HG03521 (cell line): ENCODE measurements around the gene RAD50.
"Not testable (repeated sequence)": the region's sequence is repeated elsewhere in the genome, so short reads cannot be mapped to it uniquely, and the experiment has no call there.

Experiments used
- ATAC-seq: cut with Tn5 transposase; IDR thresholded peaks from one replicate; pipeline ENCODE4 v1.9.1; 2021; ENCODE audit warnings: mild to moderate bottlenecking, moderate library complexity; ENCODE audit not compliant: unreplicated experiment

RAD50 gene

GRCh38 chr5:132556763-132557477, at the start of gene RAD50:
TSS of gene RAD50 (plus strand) at chr5:132556977. CDS start at chr5:132557325, 348 bp downstream.
- peak; percentile 97 for ATAC-seq

- no peak for ATAC-seq
Observed at GRCh38 chr5:132510076-132510475, 46.7 kb upstream of the RAD50 start.

- not testable (repeated sequence) for ATAC-seq
Observed at GRCh38 chr5:132513618-132514336, 43.0 kb upstream of the RAD50 start.

GRCh38 chr5:132522067-132522466, 34.7 kb upstream of the RAD50 start:
- not testable (repeated sequence) for ATAC-seq

GRCh38 chr5:132524877-132525276, 31.9 kb upstream of the RAD50 start:
- not testable (repeated sequence) for ATAC-seq

GRCh38 chr5:132525299-132525724, 31.5 kb upstream of the RAD50 start:
- peak; percentile 63 for ATAC-seq

- no peak for ATAC-seq
Observed at GRCh38 chr5:132526290-132526973, 30.3 kb upstream of the RAD50 start.

- no peak for ATAC-seq
Observed at GRCh38 chr5:132526974-132527564, 29.7 kb upstream of the RAD50 start.

GRCh38 chr5:132528021-132528420, 28.8 kb upstream of the RAD50 start:
- ATAC-seq, result no peak

- no peak for ATAC-seq
Observed at GRCh38 chr5:132528866-132529634, 27.7 kb upstream of the RAD50 start.

GRCh38 chr5:132530946-132531345, 25.8 kb upstream of the RAD50 start:
- ATAC-seq, result no peak

- no peak for ATAC-seq
Observed at GRCh38 chr5:132539716-132540115, 17.1 kb upstream of the RAD50 start.

- ATAC-seq, result no peak
Observed at GRCh38 chr5:132540149-132540548, 16.6 kb upstream of the RAD50 start.

GRCh38 chr5:132540764-132541163, 16.0 kb upstream of the RAD50 start:
- no peak for ATAC-seq

GRCh38 chr5:132543472-132544201, 13.1 kb upstream of the RAD50 start, which contains the start of gene IL5:
TSS of gene IL5 (minus strand) at chr5:132543522. CDS start at chr5:132543478, 44 bp downstream.
- ATAC-seq, result no peak

- ATAC-seq, result no peak
Observed at GRCh38 chr5:132546108-132546507, 10.7 kb upstream of the RAD50 start.

GRCh38 chr5:132547269-132547668, 9.5 kb upstream of the RAD50 start:
- no peak for ATAC-seq

- ATAC-seq, result not testable (repeated sequence)
Observed at GRCh38 chr5:132548834-132549233, 7.9 kb upstream of the RAD50 start.

GRCh38 chr5:132549576-132549975, 7.2 kb upstream of the RAD50 start:
- ATAC-seq, result no peak
